ENCODE data around the gene KRTAP1-1. TPM values are rescaled to one million over a fixed set of nuclear protein-coding genes. Genes with fewer than 3 reads are reported as not detected.
"Not testable (repeated sequence)": the region's sequence is repeated elsewhere in the genome, so short reads cannot be mapped to it uniquely, and the experiment has no call there.

Gene KRTAP1-1
- total and polyA plus RNA-seq, 2 donors (not counting 1 experiment from before 2014, with no cell fraction given): not detected

GRCh38 chr17:41058741-41059140 lies 17.5 kb upstream of the KRTAP1-1 start:
- ChIA-PET CTCF (no interaction called here), POLR2A (no interaction called here)
- TF ChIP-seq EZH2 (IDR thresholded peaks at IDR 0.05; ENCODE audit: borderline replicate concordance, insufficient read depth, low read depth, low read length, poor library complexity, severe bottlenecking): no peak
- no peak for TF ChIP-seq CTCF (IDR thresholded peaks at IDR 0.05)

GRCh38 chr17:41057547-41057946 lies 16.3 kb upstream of the KRTAP1-1 start:
- H3K36me3 ChIP-seq (replicated peaks in 1 of 2; ENCODE audit: control extremely low read depth in 1 of 2, control insufficient read depth in 1 of 2, extremely low read depth in 1 of 2, insufficient read depth in 2 of 2, low read length in 1 of 2): no peaks in the 10 kb centered on the region
- H3K27ac ChIP-seq (ENCODE audit: low read length in 2 of 2): no peak overlapping the region
- no peak for DNase-seq
- no peak overlapping the region for H3K4me3 Mint-ChIP-seq
- H3K79me2 ChIP-seq (ENCODE audit: control insufficient read depth, insufficient read depth, low read length): no peaks in the 10 kb centered on the region
- H3K27me3 ChIP-seq (replicated peaks in 1 of 4; ENCODE audit: control extremely low read depth in 1 of 4, control insufficient read depth in 3 of 4, insufficient read depth in 4 of 4, low read length in 3 of 4): peaks cover 0 to 6% (median 0%) of the 10 kb centered on the region in 4 experiments
- H3K4me3 ChIP-seq (ENCODE audit: control extremely low read depth in 1 of 5, extremely low read depth in 1 of 5, insufficient read depth in 1 of 5, low read depth in 2 of 5, low read length in 4 of 5): no peak overlapping the region
- H3K9me3 Mint-ChIP-seq (ENCODE audit: insufficient read depth): no peaks in the 10 kb centered on the region
- ATAC-seq (ENCODE audit: low read depth): no peak
- H3K9ac ChIP-seq (ENCODE audit: low read length): no peak overlapping the region
- peaks cover 0 to 2% (median 1%) of the 10 kb centered on the region in 3 donors for H3K9me3 ChIP-seq (ENCODE audit: control extremely low read depth in 1 of 3, control insufficient read depth in 2 of 3, insufficient read depth in 1 of 3, low read length in 2 of 3)
- H3K27ac Mint-ChIP-seq: no peak overlapping the region
- TF ChIP-seq CTCF (IDR thresholded peaks at IDR 0.05) (no peak), EZH2 (IDR thresholded peaks at IDR 0.05; ENCODE audit: borderline replicate concordance, insufficient read depth, low read depth, low read length, poor library complexity, severe bottlenecking) (no peak)
- H3K4me1 Mint-ChIP-seq: no peaks in the 10 kb centered on the region
- no peaks in the 10 kb centered on the region for H4K20me1 ChIP-seq (ENCODE audit: control insufficient read depth, insufficient read depth, low read length, poor library complexity, severe bottlenecking)
- WGBS (ENCODE audit: insufficient coverage): no CpG with 5 or more reads among the region's 1 CpG
- H3K4me1 ChIP-seq (ENCODE audit: control insufficient read depth in 2 of 2, insufficient read depth in 2 of 2, low read length in 2 of 2): no peaks in the 10 kb centered on the region
- intact Hi-C loops (cut with micrococcal nuclease): no loop called here
- ChIA-PET POLR2A (no interaction called here), CTCF (no interaction called here)
- no peak overlapping the region for H2AFZ ChIP-seq (ENCODE audit: insufficient read depth, low read depth, low read length, poor library complexity, severe bottlenecking)
- no peak overlapping the region for H3K4me2 ChIP-seq (replicated peaks; ENCODE audit: low read depth, low read length, poor library complexity, severe bottlenecking)
- H3K27me3 Mint-ChIP-seq: peaks cover 64% of the 10 kb centered on the region

More at GRCh38 chr17:41058741-41059140, 17.5 kb upstream of the KRTAP1-1 start:
- Histone ChIP-seq H3K9me3 (ENCODE audit: control extremely low read depth in 1 of 3, control insufficient read depth in 2 of 3, insufficient read depth in 1 of 3, low read length in 2 of 3) (peaks cover 0 to 2% (median 1%) of the 10 kb centered on the region in 3 donors), H2AFZ (ENCODE audit: insufficient read depth, low read depth, low read length, poor library complexity, severe bottlenecking) (no peak overlapping the region), H4K20me1 (ENCODE audit: control insufficient read depth, insufficient read depth, low read length, poor library complexity, severe bottlenecking) (no peaks in the 10 kb centered on the region), H3K4me1 (ENCODE audit: control insufficient read depth in 2 of 2, insufficient read depth in 2 of 2, low read length in 2 of 2) (no peaks in the 10 kb centered on the region), H3K9ac (ENCODE audit: low read length) (no peak overlapping the region), H3K4me3 (ENCODE audit: control extremely low read depth in 1 of 5, extremely low read depth in 1 of 5, insufficient read depth in 1 of 5, low read depth in 2 of 5, low read length in 4 of 5) (no peak overlapping the region), H3K79me2 (ENCODE audit: control insufficient read depth, insufficient read depth, low read length) (no peaks in the 10 kb centered on the region), H3K4me2 (replicated peaks; ENCODE audit: low read depth, low read length, poor library complexity, severe bottlenecking) (no peak overlapping the region), H3K36me3 (replicated peaks in 1 of 2; ENCODE audit: control extremely low read depth in 1 of 2, control insufficient read depth in 1 of 2, extremely low read depth in 1 of 2, insufficient read depth in 2 of 2, low read length in 1 of 2) (no peaks in the 10 kb centered on the region), H3K27me3 (replicated peaks in 1 of 4; ENCODE audit: control extremely low read depth in 1 of 4, control insufficient read depth in 3 of 4, insufficient read depth in 4 of 4, low read length in 3 of 4) (peaks cover 0 to 6% (median 1%) of the 10 kb centered on the region in 4 experiments), H3K27ac (ENCODE audit: low read length in 2 of 2) (no peak overlapping the region)
- no CpG with 5 or more reads among the region's 5 CpGs for WGBS (ENCODE audit: insufficient coverage)
- Mint-ChIP-seq H3K4me3 (no peak overlapping the region), H3K27me3 (peaks cover 57% of the 10 kb centered on the region), H3K27ac (no peak overlapping the region), H3K9me3 (ENCODE audit: insufficient read depth) (no peaks in the 10 kb centered on the region), H3K4me1 (no peaks in the 10 kb centered on the region)
- DNase-seq (no peak), ATAC-seq (ENCODE audit: low read depth) (no peak)
- intact Hi-C loops (cut with micrococcal nuclease): no loop called here

DNA sequence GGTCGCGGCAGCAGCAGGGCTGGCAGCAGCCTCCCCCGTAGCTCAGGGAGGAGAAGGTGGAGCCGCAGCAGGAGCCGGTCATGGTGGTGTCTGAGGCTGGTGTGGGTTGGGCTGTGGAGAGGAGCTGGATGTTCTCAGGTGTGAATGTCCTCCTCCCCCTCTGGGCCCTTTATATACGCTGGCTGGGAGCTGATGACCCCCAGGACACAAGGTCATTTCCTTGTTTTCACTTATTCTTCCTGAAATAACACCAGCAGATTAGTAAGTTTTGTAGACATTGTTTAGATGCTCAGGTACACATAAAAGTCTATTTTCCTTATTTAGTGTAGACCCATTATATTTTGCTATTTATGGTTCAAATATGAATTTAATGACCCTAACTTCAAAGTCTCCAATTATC lies 13.9 kb upstream of the KRTAP1-1 start, which contains the start of gene KRTAP2-2:
KRTAP2-2 (minus strand) TSS at position 101 of the 400 bp plus-strand sequence; CDS start at position 82, 19 bp downstream.
- no CpG with 5 or more reads among the region's 6 CpGs for WGBS (ENCODE audit: insufficient coverage)
- H3K4me1 ChIP-seq (ENCODE audit: control insufficient read depth in 2 of 2, insufficient read depth in 2 of 2, low read length in 2 of 2); H3K9me3 Mint-ChIP-seq (ENCODE audit: insufficient read depth); H3K4me3 ChIP-seq (ENCODE audit: control extremely low read depth in 1 of 5, extremely low read depth in 1 of 5, insufficient read depth in 1 of 5, low read depth in 2 of 5, low read length in 4 of 5); CTCF ChIA-PET; POLR2A ChIA-PET; H3K27ac ChIP-seq (ENCODE audit: low read length in 2 of 2); H3K4me3 Mint-ChIP-seq; H4K20me1 ChIP-seq (ENCODE audit: control insufficient read depth, insufficient read depth, low read length, poor library complexity, severe bottlenecking); H3K27me3 ChIP-seq (replicated peaks in 1 of 4; ENCODE audit: control extremely low read depth in 1 of 4, control insufficient read depth in 3 of 4, insufficient read depth in 4 of 4, low read length in 3 of 4); H3K9ac ChIP-seq (ENCODE audit: low read length); H3K79me2 ChIP-seq (ENCODE audit: control insufficient read depth, insufficient read depth, low read length); H2AFZ ChIP-seq (ENCODE audit: insufficient read depth, low read depth, low read length, poor library complexity, severe bottlenecking); H3K27ac Mint-ChIP-seq; H3K4me2 ChIP-seq (replicated peaks; ENCODE audit: low read depth, low read length, poor library complexity, severe bottlenecking); H3K4me1 Mint-ChIP-seq; DNase-seq; ATAC-seq (ENCODE audit: low read depth); intact Hi-C loops (cut with micrococcal nuclease); H3K9me3 ChIP-seq (ENCODE audit: control extremely low read depth in 1 of 3, control insufficient read depth in 2 of 3, insufficient read depth in 1 of 3, low read length in 2 of 3); H3K36me3 ChIP-seq (replicated peaks in 1 of 2; ENCODE audit: control extremely low read depth in 1 of 2, control insufficient read depth in 1 of 2, extremely low read depth in 1 of 2, insufficient read depth in 2 of 2, low read length in 1 of 2): not testable (repeated sequence)
- peaks cover 53% of the 10 kb centered on the region for H3K27me3 Mint-ChIP-seq

All from B cell (primary cell).